Measurements from ENCODE around the gene GSG1L.

GSG1L gene

DNA sequence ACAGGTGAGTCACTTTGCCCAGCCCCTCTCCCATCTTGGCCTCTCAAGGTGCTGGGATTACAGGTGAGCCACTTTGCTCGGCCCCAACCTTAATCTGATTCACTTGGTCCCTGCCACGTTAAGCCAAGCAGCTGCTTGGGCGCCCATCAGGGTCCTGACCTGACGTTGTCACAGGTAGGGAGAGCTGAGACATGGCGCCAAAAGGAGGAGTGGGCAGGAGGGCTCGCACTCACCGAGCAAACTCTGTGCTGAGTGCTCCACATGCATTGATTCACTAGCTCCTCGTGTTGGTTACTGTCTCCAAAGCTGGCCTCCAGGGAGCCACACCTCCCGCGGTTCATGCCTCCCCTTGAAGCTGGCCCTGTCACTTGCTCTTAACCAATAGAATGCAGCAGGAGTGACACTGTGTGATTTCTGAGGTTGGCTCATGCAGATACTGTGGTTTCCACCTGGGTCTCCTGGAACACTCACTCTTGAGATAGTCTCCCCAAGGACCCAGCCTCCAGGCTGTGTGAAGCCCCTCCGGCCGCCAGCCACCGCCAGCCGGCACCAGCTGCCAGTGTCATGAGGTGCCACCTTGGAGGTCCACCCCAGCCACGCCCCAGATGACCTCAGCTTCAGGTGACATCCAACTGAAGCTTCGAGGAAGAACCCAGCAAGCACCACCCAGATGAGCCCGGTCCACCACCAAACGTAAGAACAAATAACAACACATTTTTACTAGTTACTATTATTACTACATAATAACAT is 223.0 kb downstream of the GSG1L start:
- no peak for DNase-seq

DNA sequence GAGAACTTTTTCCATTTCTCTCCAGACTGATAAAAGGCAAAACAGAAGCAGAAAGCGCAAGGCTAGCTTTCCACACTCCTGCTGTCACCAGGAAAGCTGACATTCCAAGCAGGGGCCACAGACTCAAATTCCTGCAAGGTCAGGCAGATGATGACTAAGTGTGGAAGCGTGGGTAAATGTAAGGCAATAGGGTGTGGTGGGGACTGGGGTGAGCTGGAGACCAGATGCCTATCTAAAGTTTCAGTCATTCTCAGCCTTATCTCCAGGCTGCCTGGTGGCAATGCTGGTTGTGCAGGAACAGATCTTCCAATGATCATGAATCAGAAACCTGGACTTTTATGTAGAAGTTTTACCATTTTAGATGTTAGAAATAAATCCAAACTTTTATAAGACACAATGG is 224.1 kb downstream of the GSG1L start:
- no peak for DNase-seq

DNA sequence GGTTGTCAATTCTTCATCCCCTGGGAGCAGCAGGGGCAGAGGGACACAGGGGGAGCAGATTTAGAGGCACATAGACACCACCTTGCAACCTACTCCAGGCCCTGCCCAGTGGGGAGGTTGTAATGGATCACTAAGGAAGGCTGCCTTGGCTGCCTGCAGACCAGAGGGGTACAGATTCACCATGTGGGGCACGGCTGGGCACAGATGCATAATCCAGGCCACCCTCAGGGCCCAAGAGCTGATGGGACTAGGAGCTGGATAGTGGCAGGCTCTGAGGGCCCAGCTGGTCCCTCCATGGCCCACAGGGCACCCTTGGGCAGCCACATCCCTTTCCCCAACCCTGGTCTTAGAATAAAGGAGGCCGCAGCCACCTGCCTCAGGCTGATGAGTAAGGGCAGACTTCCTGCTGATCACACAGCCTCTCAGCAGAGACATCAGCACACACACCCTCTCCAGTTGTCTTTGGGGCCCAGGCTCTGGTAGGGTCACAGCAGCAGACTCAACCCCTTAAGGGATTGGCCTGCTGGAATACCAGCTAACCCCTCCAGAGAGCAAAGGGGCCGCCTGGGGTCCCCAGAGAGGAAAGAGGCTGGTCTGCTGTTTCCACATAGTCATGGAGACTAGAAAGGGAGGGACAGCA is 224.9 kb downstream of the GSG1L start:
- DNase-seq, result no peak

DNA sequence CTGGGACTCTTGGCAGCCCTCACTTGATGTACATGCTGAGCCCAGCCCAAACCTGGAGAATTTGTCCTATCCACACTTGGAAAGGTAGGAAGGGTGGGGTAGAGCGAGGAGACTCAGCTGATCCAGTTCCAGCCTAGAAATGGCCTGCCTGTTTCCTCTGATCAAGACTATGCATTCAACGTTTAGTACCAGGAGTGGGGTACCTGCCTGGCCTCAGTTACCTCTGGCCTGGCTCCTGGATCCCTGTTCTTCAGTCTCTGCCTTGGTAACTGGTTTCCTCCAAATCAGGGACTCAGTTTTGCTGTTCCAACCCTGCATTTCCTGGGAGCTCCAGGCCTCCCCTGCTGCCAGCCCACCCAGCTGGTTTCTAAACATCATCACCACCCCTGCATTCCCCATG is 233.5 kb downstream of the GSG1L start:
- no peak for DNase-seq

DNA sequence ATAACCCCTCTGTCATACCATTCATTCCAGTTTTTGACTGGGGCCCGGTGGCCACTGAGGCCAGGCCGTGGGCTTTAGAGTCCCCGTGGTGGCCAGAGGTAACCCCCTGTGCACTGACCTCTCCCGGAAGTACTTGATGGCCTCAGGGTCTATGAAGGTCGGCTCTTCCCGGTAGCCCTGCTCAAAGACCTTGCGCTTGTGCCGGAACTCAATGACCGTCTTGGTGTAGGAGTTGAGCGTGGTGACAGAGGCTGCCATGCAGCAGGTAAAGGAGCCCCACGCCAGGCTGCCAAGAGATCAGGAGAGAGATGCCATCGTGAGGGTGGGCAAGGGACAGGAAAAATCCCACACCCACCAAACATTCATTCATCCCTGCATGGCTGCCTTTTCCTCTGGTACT is 234.8 kb downstream of the GSG1L start:
- no peak for DNase-seq

DNA sequence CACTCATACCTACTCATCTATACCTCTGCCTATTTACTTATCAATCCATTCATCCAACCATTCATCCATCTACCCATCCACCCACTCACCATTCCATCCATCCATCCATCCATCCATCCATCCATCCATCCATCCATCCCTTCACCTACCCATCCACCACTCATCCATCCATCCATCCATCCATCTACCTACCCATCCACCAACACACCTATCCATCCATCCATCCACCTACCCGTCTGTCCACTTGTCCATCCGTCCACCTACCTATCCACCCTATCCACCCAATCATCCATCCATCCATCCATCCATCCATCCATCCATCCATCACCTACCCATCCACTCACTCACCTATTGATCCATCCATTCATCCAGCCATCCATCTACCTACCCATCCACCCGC is 235.7 kb downstream of the GSG1L start:
- DNase-seq, result no peak

DNA sequence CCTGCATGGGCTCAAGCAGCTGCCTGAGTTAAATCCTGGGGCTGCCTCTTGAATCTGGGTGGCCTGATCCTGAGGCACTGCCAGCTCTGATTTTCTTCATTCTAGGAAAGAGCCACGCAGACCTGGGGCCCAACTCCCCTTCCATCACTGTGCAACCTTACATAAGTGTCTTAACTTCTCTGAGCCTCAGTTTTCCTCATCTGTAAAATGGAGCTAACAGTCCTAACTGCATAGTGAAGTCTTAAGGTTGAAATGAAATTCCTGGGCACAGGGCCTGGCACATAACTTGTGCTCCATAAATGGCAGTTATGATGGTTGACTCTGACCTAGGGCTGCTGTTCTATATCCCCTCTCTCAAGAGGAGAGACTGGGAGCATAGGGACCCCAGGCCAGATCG is 236.6 kb downstream of the GSG1L start:
- no peak for DNase-seq

DNA sequence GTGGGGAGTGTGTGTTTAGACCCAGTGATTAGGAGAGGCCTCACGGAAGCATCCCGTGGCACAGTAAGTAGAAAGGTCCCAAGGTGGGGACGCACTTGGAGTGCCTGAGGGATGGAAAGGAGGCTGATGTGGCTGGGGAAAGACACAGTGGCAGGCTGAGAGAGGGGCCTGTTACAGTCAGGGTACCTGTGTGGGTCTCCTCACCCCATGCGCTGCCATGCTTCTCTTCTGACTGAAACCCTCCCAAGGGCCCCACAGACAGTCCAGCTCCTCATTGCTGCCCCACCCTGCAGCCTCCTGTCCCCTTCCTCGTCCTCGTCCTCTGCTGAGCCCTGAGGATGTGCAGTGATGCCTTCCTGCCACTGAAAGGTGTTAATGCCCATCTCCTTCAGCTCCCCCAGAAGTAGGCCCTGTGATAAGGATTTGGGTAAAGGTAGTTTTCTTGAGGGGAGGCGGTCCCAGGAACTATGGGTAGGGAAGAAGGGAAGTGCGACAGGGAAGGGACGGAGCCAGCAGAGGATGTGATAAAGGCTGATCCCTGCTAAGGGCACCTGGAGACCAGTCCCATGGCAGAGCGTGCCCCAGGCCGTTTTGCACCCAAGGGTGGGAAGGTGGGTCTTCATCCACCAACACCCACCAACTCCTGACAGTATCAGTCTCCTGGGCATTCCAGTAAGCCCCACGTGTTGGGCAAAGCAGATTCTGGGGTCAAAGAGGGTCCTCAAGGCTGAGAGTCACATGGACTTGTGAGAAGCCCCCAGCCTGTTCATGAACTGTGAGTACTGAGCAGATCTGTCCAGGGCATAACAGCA is 237.2 kb downstream of the GSG1L start:
- DNase-seq, result no peak

DNA sequence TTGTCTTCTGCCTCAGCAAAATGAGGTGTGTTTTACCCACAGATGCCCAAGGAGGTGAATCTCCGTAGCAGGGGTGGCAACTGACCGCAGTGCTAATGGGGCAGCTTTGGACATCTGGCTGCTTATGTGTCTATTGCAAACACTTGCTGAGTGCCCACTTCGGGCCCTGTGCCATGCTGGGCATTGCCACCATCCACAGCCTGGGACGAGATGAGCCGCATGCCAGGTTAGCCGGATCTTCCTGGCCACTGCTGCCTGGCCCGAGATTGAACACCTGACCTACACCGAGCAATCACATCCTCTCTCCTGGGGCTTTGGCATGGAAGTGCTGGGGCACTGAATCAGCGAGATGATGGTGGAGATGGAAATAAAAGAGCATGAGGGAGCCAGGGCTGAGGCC is 238.7 kb downstream of the GSG1L start:
- DNase-seq, result no peak

DNA sequence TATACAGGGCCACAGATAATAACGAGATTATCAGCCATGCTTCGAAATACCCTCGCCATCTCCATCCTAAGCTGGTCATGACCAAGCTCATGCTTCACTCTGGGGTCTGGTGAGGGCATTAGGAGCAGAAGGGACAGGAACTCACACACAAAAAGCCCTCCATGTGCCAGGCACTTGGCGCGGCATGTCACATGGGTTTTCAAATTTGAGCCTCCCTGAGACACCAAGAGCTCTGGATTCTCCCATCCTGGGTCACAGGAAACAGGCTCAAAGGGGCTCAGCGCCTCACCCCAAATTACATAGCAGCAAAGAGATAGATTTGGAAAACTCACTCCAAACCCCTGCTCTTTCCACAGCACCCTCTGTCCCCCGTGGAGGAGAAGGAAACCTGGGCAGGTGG is 239.5 kb downstream of the GSG1L start:
- no peak for DNase-seq

DNA sequence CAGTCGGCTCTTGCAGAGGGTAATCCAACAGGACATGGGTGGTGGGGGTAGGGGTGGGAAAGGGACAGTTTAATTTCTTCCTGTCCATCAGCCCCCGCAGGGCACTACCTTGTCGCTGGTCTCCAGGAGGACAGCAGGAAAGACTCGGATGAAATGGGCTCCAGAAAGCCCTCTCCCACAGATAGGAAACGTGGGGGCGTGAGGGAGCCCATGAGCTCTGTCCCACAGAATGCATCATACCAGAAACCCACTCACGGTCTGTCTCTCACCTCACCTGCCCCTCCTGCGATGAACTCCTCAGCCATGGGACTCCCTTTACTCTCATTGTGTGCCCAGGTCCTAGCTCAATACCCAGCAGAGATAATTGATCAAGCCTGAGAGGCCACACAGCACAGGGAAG is 240.1 kb downstream of the GSG1L start:
- DNase-seq, result no peak

DNA sequence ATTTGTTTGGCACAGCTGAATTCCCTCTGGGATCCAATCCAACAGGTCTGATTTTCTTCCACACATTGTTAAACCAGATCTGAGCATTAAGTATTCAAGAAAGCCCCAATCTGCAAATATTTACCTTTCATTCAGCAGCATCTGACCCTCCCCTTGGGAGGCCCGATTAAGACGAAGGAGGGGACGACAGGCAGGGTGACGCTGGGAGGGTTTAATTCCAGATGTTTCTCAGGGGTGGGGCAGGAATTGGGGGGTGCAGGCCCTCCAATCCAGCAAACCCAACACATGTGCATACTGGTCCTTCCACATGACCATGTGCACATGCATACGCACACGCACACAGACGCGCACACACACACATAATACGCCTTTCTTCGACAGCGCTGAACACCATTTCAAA is 240.5 kb downstream of the GSG1L start:
- DNase-seq, result no peak

DNA sequence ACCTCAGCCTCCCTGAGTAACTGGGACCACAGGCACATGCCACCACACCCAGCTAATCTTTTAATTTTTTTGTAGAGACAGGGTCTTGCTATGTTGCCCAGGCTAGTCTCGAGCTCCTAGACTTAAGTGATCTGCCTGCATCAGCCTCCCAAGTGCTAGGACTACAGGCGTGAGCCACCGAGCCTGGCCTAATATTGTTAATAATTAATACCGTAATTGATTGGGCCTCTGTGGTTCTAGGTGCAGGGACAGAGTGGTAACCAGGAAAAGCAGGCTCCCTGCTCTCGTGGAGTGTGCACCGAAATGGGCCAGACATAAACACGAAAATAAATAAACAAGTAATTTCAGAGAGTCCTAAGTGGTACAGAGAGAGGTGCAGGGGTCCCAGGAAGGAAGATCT is 241.0 kb downstream of the GSG1L start:
- no peak for DNase-seq

DNA sequence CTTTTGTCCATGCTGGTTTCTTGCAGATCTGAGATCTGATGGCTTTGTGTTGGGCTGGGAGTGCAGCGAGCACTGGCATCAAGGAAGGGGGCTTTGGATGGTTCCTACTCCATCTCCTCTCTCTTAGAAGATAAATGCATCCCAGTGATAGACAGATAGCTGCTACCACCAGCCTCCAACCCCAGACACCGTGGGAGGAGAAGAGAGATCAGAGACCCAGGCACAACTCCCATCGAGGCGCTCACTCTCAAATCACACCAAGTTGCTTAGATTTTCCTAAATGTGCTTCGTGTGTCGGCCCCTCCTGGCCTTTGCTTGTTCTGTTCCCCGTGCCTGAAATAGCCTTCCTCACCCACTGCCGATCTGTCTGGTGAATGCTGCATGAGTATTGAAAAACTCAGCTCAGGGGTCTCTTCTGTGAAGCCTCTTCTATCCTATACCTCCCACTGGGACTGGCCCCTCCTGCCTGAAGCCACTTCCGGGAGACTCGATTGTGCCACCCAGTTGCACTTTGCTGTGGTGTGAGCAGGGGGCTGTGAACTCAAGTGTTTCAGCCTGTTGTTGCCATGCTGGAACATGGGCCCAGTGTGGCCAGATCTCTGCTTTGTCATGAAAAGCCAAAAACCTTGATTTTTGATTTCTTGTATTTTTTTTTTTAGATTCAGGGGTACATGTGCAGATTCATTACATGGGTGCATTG is 242.7 kb downstream of the GSG1L start:
- no peak for DNase-seq

DNA sequence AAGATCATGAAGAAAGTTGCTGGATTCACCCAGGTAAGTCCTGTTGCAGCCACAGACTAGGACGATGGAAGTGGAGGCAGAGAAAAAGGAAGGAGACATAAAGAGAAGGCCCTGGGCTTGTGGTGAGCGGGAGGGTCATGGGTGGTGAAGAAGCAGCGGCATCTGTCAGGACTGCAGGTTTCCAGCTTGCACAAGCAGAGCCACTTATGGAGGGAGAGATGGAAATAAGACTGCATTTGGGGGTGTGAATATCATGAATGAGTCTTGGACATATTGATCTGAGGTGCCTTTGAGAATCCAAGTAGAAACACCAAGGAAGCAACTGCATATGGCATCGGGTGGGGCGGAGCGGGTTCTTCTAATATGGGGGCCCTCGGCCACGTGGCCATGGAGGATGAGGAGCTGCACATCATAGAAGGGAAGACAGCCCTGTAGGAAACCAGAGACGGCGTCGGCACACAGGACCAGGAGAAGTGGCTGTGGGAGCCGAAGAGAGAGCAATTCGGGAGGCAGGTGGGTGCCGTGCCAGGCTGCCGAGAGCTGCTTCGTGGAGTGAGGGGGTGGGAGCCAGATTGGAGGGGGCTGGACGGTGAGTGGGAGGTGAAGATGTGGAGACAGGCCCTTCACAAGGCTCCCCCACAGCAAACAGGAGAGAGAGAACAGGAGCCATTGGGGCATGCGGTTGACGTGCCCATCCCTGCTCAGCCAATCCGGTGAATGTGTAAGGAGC is 243.5 kb downstream of the GSG1L start:
- DNase-seq, result no peak

DNA sequence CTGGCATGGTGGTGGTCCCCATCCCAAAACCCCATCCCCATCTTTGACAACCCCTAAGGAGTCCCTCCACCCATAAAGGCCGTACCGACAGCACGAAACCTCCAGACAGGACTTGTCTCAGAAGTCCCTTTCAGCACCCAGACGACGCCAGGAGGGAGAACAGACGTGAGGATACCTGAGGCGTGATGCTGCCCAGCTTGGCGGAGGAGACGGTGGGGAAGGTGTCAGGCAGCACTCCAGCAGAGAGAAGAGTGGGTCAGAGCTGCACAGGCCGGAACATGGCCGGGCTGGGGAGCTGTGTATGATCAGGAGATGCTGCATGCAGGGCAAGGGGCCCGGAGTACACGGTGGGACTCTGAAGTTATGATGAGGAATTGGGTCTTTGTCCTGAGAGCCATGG is 244.2 kb downstream of the GSG1L start:
- no peak for DNase-seq

DNA sequence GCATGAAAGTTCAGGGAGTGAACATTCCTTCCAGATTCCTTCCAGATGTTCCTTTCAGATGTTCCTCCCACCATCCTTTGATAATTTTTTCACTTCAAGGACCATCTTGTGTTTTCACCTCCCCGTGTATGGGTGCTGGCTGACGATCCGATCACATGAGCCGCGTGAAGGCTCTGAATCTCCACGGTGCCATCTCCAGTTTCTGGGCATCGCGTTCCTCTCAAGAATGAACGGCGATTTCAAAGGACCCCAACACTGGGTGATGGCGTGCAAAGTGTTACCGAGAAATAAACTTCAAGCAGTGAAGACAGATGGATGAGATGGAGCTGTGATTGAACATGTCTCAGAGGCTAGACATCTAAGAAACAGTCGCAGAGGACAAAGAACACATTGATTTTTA is 245.3 kb downstream of the GSG1L start:
- DNase-seq, result no peak

DNA sequence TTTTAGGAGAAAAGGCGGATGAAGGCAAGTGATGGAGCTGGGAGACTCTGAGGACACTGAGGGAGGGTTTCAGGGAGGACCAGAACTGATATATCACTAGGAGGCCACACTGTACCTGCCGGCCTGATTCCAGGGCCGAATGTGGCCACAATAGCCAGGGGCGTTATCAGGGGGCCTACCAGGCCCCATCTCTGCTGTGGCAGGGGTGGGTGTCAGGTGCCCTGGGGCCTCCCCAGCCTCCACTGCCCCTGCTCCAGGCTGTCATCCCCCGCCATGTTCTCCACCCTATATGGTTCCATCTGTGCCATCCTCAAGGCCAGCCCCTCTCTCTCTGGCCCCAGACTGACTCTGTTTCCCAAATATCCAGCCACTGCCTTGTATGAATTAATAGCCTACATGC is 246.5 kb downstream of the GSG1L start:
- no peak for DNase-seq

DNA sequence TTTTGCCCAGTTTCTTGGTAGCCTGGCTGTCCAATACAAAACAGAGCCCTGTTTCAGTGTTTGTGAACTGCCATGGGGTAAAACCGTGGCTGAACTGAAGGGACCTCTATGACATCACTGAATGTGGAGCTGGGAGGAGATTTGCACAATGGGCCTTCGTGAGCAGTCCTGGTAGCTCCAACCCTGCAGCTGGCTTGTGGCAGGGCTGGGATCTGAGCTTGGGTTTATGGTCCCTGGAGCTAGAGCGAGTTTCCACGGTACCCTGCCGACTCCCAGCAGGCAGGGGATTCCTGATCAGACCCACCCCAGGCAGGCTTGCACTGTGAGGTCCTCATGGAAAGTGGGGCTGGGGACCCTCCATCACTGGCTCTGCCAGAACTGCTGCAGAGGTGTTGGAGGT is 247.0 kb downstream of the GSG1L start:
- no peak for DNase-seq

DNA sequence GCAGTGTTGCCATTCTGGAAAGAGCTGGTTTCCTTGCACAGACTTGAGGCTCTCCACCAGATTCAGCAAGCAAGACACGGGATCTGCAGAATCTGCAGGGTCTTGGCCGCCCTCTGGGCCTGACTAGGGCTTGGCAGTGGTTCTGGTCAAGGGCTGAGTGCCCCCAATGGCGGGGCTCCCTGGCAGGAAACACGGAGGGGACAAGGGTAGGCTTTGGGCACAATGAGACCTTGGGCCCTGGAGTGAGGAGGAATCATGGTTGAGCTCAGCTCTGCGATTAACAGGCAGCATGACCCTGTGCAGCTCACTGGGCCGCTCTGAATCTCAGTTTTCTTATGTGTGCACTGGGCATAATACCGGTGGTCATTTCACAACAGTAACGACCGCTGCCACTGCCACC is 249.9 kb downstream of the GSG1L start:
- no peak for DNase-seq

DNA sequence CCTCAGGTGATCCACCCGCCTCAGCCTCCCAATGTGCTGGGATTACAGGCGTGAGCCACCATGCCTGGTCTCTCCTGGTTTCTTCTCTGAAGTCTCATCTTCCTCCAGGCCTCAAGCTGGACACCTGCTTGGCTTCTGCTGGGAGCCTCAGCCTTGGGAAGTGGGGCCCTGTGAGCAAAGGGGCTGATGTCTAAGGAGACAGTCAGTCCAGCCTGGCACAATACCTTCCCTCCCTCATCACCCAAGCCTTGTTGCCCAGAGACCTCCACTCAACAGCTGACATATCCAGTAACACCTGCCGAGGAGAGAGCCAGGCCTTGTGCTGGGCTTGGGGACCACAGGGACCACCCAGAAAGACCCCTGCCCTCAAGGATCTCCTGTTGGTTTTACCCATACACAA is 251.6 kb downstream of the GSG1L start:
- no peak for DNase-seq

DNA sequence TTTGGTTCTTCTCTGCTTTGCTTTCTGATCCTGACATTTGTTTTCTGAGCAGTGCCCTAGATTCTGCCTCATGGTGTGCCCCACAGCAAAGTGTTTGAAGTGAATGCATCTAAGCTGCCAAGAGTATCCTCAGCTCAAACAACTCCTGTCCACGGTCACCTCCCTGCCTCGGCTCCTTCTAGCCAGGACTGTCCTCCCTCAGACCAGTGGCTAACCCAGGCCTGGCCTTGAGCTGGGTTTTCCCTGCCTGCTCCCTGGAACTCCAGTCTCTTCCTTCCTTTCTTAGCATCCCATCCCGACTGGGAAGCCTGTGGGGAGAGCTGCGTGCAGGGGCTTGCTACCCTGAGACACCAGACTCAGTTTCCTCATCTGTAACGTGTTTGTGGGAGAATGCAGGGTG is 256.5 kb downstream of the GSG1L start:
- DNase-seq, result no peak

DNA sequence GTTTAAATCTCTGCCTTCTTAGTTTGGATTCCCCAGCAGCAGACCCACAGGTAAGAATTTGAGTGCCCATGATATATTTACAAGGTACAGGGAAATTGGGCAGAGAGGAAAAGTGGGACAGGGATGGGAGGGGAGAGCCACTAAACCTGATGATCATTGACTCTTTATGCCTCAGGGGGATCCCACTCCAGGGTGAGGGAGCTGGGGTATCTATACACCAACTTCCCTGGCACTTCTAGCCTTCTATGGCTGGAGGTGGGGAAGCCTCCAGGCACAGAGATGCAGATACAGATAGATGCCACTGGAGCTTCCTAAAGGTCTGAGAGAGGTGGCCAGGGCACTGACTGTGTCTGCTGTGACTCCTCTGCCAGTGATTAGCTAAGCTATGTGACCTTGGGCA is 257.1 kb downstream of the GSG1L start:
- no peak for DNase-seq
